Neuronal stem cell (in vitro differentiated cells): ENCODE measurements around the gene PKNOX2.

ENCODE experiments used
- DNase-seq: peaks from one replicate; pipeline ENCODE4 v3.0.0-alpha.2; 2013; ENCODE audit warnings: low spot score
- H2AFZ ChIP-seq: one replicate; pipeline ENCODE4 v1.6.1; 2013; ENCODE audit warnings: mild to moderate bottlenecking, low read length, inconsistent platforms
- H2AK5ac ChIP-seq: 2 replicates; pipeline ENCODE4 v1.6.1; 2013; ENCODE audit warnings: low read depth, mild to moderate bottlenecking, inconsistent platforms, low read length, moderate library complexity, mixed read lengths
- H2BK120ac ChIP-seq: 2 replicates; pipeline ENCODE4 v1.6.1; 2013; ENCODE audit warnings: low read depth, mild to moderate bottlenecking, inconsistent platforms, low read length, moderate library complexity, mixed read lengths
- H2BK12ac ChIP-seq: one replicate; pipeline ENCODE4 v1.6.1; 2013; ENCODE audit warnings: low read length, inconsistent platforms
- H2BK15ac ChIP-seq: 2 replicates; pipeline ENCODE4 v1.6.1; 2013; ENCODE audit warnings: mild to moderate bottlenecking, low read length, inconsistent platforms, mixed read lengths
- H2BK5ac ChIP-seq: one replicate; pipeline ENCODE4 v1.6.1; 2013; ENCODE audit warnings: inconsistent platforms, mild to moderate bottlenecking, low read length, moderate library complexity
- H3K14ac ChIP-seq: one replicate; pipeline ENCODE4 v1.6.1; 2013; ENCODE audit warnings: low read length, inconsistent platforms
- H3K18ac ChIP-seq: 2 replicates; pipeline ENCODE4 v1.6.1; 2013; ENCODE audit warnings: low read length, inconsistent platforms
- H3K23ac ChIP-seq: 2 replicates; pipeline ENCODE4 v1.6.1; 2013; ENCODE audit warnings: low read depth, mild to moderate bottlenecking, mixed read lengths, low read length, inconsistent platforms; ENCODE audit not compliant: poor library complexity
- H3K27ac ChIP-seq: replicated peaks from 3 replicates; pipeline ENCODE4 v1.5.1; 2013; ENCODE audit warnings: low read length, inconsistent platforms
- H3K27me3 ChIP-seq, 3 experiments: 2 replicates each; pipeline ENCODE4 v1.6.1; 2013; ENCODE audit warnings: low read length in 3 of 3, mild to moderate bottlenecking in 2 of 3, inconsistent platforms in 1 of 3, low read depth in 1 of 3, mixed read lengths in 1 of 3, moderate library complexity in 1 of 3; ENCODE audit not compliant: control insufficient read depth in 3 of 3, insufficient read depth in 3 of 3
- H3K36me3 ChIP-seq, 2 donors: replicated peaks in 1 of 2; 2 replicates each; pipeline ENCODE4 v1.6.1; 2013; ENCODE audit warnings: low read length in 2 of 2; ENCODE audit not compliant: control insufficient read depth in 2 of 2, insufficient read depth in 2 of 2
- H3K4ac ChIP-seq: 2 replicates; pipeline ENCODE4 v1.6.1; 2013; ENCODE audit warnings: inconsistent platforms, mild to moderate bottlenecking, low read length, moderate library complexity
- H3K4me1 ChIP-seq, 2 donors: 1 replicate in 1 of 2; 2 replicates in 1 of 2; pipeline ENCODE4 v1.6.1; 2013; ENCODE audit warnings: low read length in 2 of 2, low read depth in 1 of 2; ENCODE audit not compliant: control insufficient read depth in 2 of 2, insufficient read depth in 1 of 2
- H3K4me2 ChIP-seq: one replicate; pipeline ENCODE4 v1.6.1; 2013; ENCODE audit warnings: mild to moderate bottlenecking, low read length, inconsistent platforms; ENCODE audit not compliant: insufficient read depth, poor library complexity, severe bottlenecking
- H3K4me3 ChIP-seq, 2 donors: 2 replicates each; pipeline ENCODE4 v1.5.1; 2013; ENCODE audit warnings: low read length in 2 of 2, mild to moderate bottlenecking in 2 of 2, inconsistent platforms in 1 of 2, moderate library complexity in 1 of 2
- H3K79me1 ChIP-seq: one replicate; pipeline ENCODE4 v1.6.1; 2013; ENCODE audit warnings: low read depth, mild to moderate bottlenecking, inconsistent platforms, low read length, moderate library complexity
- H3K9ac ChIP-seq: one replicate; pipeline ENCODE4 v1.6.1; 2013; ENCODE audit warnings: mild to moderate bottlenecking, low read depth, low read length, inconsistent platforms; ENCODE audit not compliant: poor library complexity
- H3K9me3 ChIP-seq, 2 donors: replicated peaks in 1 of 2; 2 replicates each; pipeline versions ENCODE3 to v1.6.1; 2013; ENCODE audit warnings: low read length in 2 of 2, mild to moderate bottlenecking in 2 of 2, inconsistent platforms in 1 of 2, low read depth in 1 of 2, mixed read lengths in 1 of 2, moderate library complexity in 1 of 2; ENCODE audit not compliant: control insufficient read depth in 2 of 2, insufficient read depth in 1 of 2
- H4K8ac ChIP-seq: one replicate; pipeline ENCODE4 v1.6.1; 2013; ENCODE audit warnings: low read depth, mild to moderate bottlenecking, inconsistent platforms, low read length, moderate library complexity
- H4K91ac ChIP-seq: one replicate; pipeline ENCODE4 v1.6.1; 2013; ENCODE audit warnings: low read length, low read depth, mild to moderate bottlenecking, inconsistent platforms; ENCODE audit not compliant: poor library complexity
- WGBS, 2 donors: extraction: QIAGEN DNeasy Blood & Tissue Kit; methylation state at CpG; one replicate each; pipeline ENCODE4 v1.1.7; 2013; ENCODE audit warnings: missing lambda C conversion rate in 2 of 2, mixed read lengths in 1 of 2; ENCODE audit not compliant: insufficient read length in 2 of 2, insufficient replicate concordance in 1 of 2; ENCODE audit errors: extremely low coverage in 2 of 2; 5-methylcytosine and 5-hydroxymethylcytosine counted together

Gene PKNOX2

GRCh38 chr11:125174686-125175085 is 10.1 kb downstream of the PKNOX2 start:
- Histone ChIP-seq H4K91ac (no peak overlapping the region), H3K23ac (no peak overlapping the region), H3K36me3 (peaks cover 0 to 28% of the 10 kb centered on the region in 2 donors), H3K27ac (no peak overlapping the region), H3K18ac (no peak overlapping the region), H2BK15ac (no peak overlapping the region), H3K4me1 (peaks cover 27 to 32% of the 10 kb centered on the region in 2 donors), H2BK12ac (no peak overlapping the region), H3K9ac (no peak overlapping the region), H2AFZ (no peak overlapping the region), H2BK120ac (no peak overlapping the region), H3K27me3 (no peaks in the 10 kb centered on the region), H2BK5ac (no peak overlapping the region), H3K14ac (no peak overlapping the region), H3K79me1 (peaks cover 4% of the 10 kb centered on the region), H3K9me3 (no peaks in the 10 kb centered on the region), H3K4me3 (no peak overlapping the region), H2AK5ac (no peak overlapping the region), H3K4ac (no peak overlapping the region), H3K4me2 (no peak overlapping the region), H4K8ac (no peak overlapping the region)
- no peak for DNase-seq
- WGBS, 2 donors, result no CpG with 5 or more reads among the region's 8 CpGs

GRCh38 chr11:125175166-125175565 is 10.6 kb downstream of the PKNOX2 start:
- no peak overlapping the region for H2BK15ac ChIP-seq
- peaks cover 23 to 32% of the 10 kb centered on the region in 2 donors for H3K4me1 ChIP-seq
- H3K4ac ChIP-seq, result no peak overlapping the region
- H3K23ac ChIP-seq, result no peak overlapping the region
- no peak for DNase-seq
- peaks cover 4% of the 10 kb centered on the region for H3K79me1 ChIP-seq
- no peak overlapping the region for H2BK12ac ChIP-seq
- no peak overlapping the region for H2BK120ac ChIP-seq
- H3K27me3 ChIP-seq, result no peaks in the 10 kb centered on the region
- H3K18ac ChIP-seq, result peak overlapping the region; percentile 32
- no peak overlapping the region for H3K4me3 ChIP-seq
- H3K9ac ChIP-seq, result no peak overlapping the region
- H4K91ac ChIP-seq, result no peak overlapping the region
- H3K9me3 ChIP-seq, result no peaks in the 10 kb centered on the region
- no peak overlapping the region for H4K8ac ChIP-seq
- H3K4me2 ChIP-seq, result no peak overlapping the region
- H3K36me3 ChIP-seq, result peaks cover 0 to 28% of the 10 kb centered on the region in 2 donors
- no peak overlapping the region for H2AFZ ChIP-seq
- no peak overlapping the region for H3K27ac ChIP-seq
- H2AK5ac ChIP-seq, result peak overlapping the region; percentile 15
- WGBS, 2 donors, result no CpG with 5 or more reads among the region's 4 CpGs
- H2BK5ac ChIP-seq, result no peak overlapping the region
- H3K14ac ChIP-seq, result no peak overlapping the region

GRCh38 chr11:125175896-125176575 is 11.5 kb downstream of the PKNOX2 start:
- H3K23ac ChIP-seq, result no peak overlapping the region
- peaks cover 4% of the 10 kb centered on the region for H3K79me1 ChIP-seq
- no CpG with 5 or more reads among the region's 15 CpGs for WGBS, 2 donors
- H2BK15ac ChIP-seq, result no peak overlapping the region
- no peak overlapping the region for H4K8ac ChIP-seq
- no peak overlapping the region for H3K14ac ChIP-seq
- H2BK5ac ChIP-seq, result no peak overlapping the region
- H3K4ac ChIP-seq, result no peak overlapping the region
- H3K27ac ChIP-seq, result no peak overlapping the region
- H3K27me3 ChIP-seq, result no peaks in the 10 kb centered on the region
- no peak overlapping the region for H3K9ac ChIP-seq
- H4K91ac ChIP-seq, result no peak overlapping the region
- H2BK12ac ChIP-seq, result no peak overlapping the region
- H2AFZ ChIP-seq, result no peak overlapping the region
- no peak overlapping the region for H2AK5ac ChIP-seq
- no peak for DNase-seq
- H2BK120ac ChIP-seq, result no peak overlapping the region
- no peak overlapping the region for H3K4me3 ChIP-seq
- peaks cover 0 to 23% of the 10 kb centered on the region in 2 donors for H3K36me3 ChIP-seq
- H3K4me1 ChIP-seq, result peaks cover 20 to 32% of the 10 kb centered on the region in 2 donors
- no peak overlapping the region for H3K18ac ChIP-seq
- H3K4me2 ChIP-seq, result no peak overlapping the region
- H3K9me3 ChIP-seq, result no peaks in the 10 kb centered on the region

- H2BK15ac ChIP-seq, result no peak overlapping the region
- no peak overlapping the region for H2BK12ac ChIP-seq
- no peak overlapping the region for H3K18ac ChIP-seq
- H3K79me1 ChIP-seq, result no peaks in the 10 kb centered on the region
- peaks cover 0 to 15% of the 10 kb centered on the region in 2 donors for H3K36me3 ChIP-seq
- no peak overlapping the region for H3K4me3 ChIP-seq
- H3K14ac ChIP-seq, result no peak overlapping the region
- H2AFZ ChIP-seq, result no peak overlapping the region
- no peak overlapping the region for H4K91ac ChIP-seq
- H4K8ac ChIP-seq, result no peak overlapping the region
- no peak overlapping the region for H3K23ac ChIP-seq
- no peak overlapping the region for H3K9ac ChIP-seq
- H3K27ac ChIP-seq, result no peak overlapping the region
- H2AK5ac ChIP-seq, result no peak overlapping the region
- H2BK5ac ChIP-seq, result no peak overlapping the region
- no CpG with 5 or more reads among the region's 5 CpGs for WGBS, 2 donors
- no peak for DNase-seq
- H3K9me3 ChIP-seq, result no peaks in the 10 kb centered on the region
- H3K4me2 ChIP-seq, result no peak overlapping the region
- H2BK120ac ChIP-seq, result no peak overlapping the region
- H3K4me1 ChIP-seq, result peaks cover 20 to 26% of the 10 kb centered on the region in 2 donors
- H3K4ac ChIP-seq, result no peak overlapping the region
- no peaks in the 10 kb centered on the region for H3K27me3 ChIP-seq
Observed at GRCh38 chr11:125176866-125177265, 12.3 kb downstream of the PKNOX2 start.
